Islet of Langerhans (tissue), 1 donor: ENCODE results near the gene RCBTB2.

Source experiments
- FAIRE-seq: peaks from one replicate; lab custom pipeline; 2011; peaks lifted over from hg19 to GRCh38; lab: Jason Lieb, UNC

Gene RCBTB2

DNA sequence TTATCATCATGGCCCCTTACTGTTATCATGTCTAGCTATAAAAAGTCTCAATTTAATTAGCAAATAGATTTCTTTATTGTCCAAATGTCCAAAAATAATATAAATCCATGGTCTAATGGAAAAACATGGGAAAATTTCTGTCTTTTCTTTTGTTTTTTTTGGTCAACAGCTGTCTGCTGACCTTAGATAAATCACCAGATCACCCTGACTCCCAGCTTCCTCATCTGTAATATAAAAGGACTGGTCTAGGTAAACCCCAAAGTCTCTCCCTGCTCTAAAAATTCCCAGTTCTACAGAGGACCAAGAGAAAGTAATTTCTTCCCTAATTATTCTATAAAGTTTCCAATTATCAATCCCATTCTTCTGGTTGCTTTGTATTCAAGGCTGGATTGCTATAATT, 30.7 kb upstream of the RCBTB2 start:
- peak; percentile 61 for FAIRE-seq

GRCh38 chr13:48562296-48563066, 29.6 kb upstream of the RCBTB2 start:
- FAIRE-seq = no peak

GRCh38 chr13:48561466-48562235, 28.8 kb upstream of the RCBTB2 start:
- FAIRE-seq = peak; percentile 79

- FAIRE-seq = peak; percentile 36
These were observed 27.9 kb upstream of the RCBTB2 start for GRCh38 chr13:48560657-48561337.

DNA sequence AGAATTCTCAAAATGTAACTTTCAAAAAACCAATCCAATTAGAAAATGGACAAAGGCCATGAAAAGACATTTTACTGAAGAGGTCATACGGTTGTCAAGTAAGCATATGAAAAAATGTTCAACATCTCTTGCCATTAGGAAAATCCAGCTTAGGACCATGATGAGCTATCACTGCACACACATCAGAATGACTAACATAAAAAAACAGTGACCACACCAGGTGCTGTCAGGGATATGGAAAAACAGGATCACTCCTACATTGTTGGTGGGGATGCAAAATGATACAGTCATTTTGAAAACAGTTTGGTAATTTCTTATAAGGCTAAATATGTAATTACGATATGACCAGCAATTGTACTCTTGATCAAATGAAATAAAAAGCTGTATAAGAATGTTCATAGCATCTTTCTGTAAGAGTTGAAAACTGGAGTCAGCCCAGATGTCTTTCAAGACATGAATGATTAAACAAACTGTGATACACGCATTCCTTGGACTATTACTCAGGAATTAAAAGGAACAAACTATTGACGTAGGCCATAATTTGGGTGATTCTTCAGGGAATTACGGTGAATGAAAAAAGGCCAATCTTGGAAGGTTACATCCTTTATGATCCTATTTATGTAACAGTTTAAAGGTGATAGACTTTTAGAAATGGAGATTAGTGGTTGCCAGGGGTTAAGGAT, 26.9 kb upstream of the RCBTB2 start:
- FAIRE-seq = no peak

GRCh38 chr13:48556817-48557216, 23.9 kb upstream of the RCBTB2 start:
- FAIRE-seq = no peak

GRCh38 chr13:48555441-48555840, 22.6 kb upstream of the RCBTB2 start:
- peak; percentile 58 for FAIRE-seq

- FAIRE-seq = no peak
These were observed 18.4 kb upstream of the RCBTB2 start for GRCh38 chr13:48551329-48551728.

DNA sequence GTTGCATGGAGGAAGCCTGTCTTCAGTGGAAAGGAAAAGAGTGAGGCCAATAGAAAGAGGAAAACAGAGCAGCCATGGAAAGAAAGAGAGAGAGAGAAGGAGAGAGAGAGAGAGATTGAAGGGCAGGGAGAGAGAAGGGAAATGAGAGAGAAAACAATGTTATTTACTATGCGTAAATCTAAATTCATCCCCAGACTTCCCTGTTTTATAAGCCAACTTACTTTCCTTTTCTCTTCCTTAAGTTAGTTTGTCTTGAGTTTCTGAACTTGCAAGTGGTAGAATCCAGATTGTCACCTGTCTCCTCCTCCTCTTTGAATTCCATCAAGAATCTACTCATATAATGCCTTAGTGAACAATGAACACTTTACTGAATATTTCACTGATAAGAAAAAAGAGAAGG, 16.8 kb upstream of the RCBTB2 start:
- no peak for FAIRE-seq

DNA sequence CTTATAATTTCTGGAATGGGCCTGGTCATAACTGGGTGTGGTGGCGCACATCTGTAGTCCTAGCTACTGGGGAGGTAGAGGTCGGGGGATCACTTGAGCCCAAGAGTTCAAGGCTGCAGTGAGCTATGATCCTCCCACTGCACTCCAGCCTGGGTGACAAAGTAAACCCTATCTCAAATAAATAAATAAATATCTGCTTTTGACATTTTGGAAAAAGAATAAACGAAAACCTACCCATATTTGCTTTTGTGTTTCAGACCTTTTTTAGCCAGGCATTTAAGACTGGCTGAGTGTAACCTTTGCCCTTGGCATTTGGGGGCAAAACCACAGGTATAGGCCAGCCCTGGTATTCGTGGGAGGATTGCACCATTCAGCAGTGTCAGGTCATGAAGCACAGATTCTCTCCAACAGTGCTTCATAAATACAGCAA, 14.8 kb upstream of the RCBTB2 start:
- FAIRE-seq = no peak

- FAIRE-seq = no peak
These were observed 12.7 kb upstream of the RCBTB2 start for GRCh38 chr13:48545608-48546007.

- no peak for FAIRE-seq
These were observed 9.9 kb upstream of the RCBTB2 start for GRCh38 chr13:48542581-48543341.

GRCh38 chr13:48542138-48542537, 9.3 kb upstream of the RCBTB2 start:
- no peak for FAIRE-seq

DNA sequence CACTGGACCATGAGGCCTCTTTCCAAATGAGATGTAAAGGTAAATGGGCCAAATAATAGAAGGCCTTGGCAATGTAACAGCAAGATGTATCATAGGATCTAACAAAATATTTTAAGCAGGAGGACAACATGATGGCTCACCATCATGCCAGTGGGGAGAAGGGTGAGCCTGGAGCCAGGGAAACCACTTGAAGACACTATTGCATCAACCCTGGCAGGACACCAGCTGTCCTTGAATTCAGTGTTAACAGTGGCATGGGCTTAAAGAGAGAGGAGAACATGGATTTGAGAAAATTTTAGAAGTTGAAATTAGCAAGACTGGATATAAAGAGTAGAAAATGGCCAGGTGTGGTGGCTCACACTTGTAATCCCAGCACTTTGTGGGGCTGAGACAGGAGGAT, 6.7 kb upstream of the RCBTB2 start:
- FAIRE-seq = no peak

DNA sequence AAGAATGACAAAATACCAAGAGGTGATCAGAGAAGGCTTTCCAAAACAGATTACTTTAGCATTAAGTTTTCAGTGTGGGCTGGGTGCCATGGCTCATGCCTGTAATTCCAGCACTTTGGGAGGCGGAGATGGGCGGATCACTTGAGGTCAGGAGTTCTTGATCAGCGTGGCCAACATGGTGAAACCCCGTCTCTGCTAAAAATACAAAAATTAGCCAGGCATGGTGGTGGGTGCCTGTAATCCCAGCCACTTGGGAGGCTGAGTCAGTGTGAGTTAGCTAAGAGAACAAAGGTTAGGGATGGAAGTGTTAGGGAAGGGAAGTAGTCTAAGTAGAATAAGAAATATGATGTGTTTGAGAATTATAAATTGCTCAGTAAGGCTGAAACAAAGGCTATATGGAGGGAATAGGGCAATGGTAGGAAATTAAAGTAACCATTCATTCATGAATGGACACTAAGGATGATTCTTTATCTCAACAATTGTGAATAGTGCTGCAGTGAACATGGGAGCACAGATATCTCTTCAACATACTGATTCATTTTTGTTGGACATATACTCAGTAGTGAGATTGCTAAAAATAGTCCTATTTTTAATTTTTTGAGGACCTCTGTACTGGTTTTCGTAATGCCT, 3.9 kb upstream of the RCBTB2 start:
- FAIRE-seq = no peak

- no peak for FAIRE-seq
These were observed 2.9 kb upstream of the RCBTB2 start for GRCh38 chr13:48535766-48536165.

GRCh38 chr13:48534911-48535501, 2.1 kb upstream of the RCBTB2 start:
- no peak for FAIRE-seq

DNA sequence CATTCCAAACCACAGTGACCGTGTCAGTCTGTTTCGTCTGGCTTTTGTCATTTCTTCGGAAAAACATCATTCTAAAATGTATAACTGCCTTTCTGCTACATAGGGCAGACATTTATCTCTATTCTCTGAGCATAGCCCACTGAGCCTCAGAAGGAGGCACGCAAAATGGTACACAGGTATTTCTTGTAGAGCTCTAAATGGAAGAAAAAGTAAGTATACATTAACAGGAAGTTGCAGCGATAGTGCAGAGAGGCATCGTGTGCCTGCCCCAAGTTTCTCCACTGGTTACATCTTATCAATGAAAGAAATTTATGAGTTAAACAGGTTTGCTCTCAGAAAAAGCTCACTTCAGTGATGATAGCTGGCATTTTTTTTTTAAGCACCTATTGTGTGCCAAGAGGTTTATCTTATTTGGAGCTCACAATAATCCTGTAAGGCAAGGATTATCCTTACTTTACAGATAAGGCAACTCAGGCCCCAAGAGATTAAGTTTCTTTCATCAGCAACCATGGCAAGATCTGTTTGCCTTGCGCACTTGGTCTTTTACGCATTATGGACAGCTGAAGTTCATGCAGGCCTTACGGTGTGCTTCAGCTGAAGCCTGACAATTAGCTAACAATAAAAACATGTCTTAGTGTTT, 1.2 kb upstream of the RCBTB2 start:
- FAIRE-seq = no peak

GRCh38 chr13:48532256-48532505, 699 bp downstream of the RCBTB2 start:
- FAIRE-seq = no peak

GRCh38 chr13:48531416-48532255, 1.2 kb downstream of the RCBTB2 start:
- peak; percentile 76 for FAIRE-seq
